Right atrium auricular region (tissue), 2 donors: Measurements from ENCODE around the gene KIRREL3. TPM values are rescaled to one million over a fixed set of nuclear protein-coding genes. Genes with fewer than 3 reads are reported as not detected.

Source experiments
- DNase-seq: peaks from one replicate; pipeline ENCODE4 v3.0.0-alpha.2; 2019; ENCODE audit warnings: low spot score
- H3K27ac ChIP-seq, 2 donors: fragments of 200-600 bp; sonication (generic); 1 replicate in 1 of 2; 2 replicates in 1 of 2; pipeline ENCODE4 v1.5.1; 2016 to 2019
- H3K27me3 ChIP-seq, 2 donors: fragments of 200-600 bp; sonication (generic); one replicate each; pipeline versions ENCODE4 v1.5.1 to v1.6.0; 2017 to 2019
- H3K36me3 ChIP-seq: fragments of 200-600 bp; sonication (generic); one replicate; pipeline ENCODE4 v1.5.1; 2016
- H3K4me1 ChIP-seq, 2 donors: fragments of 200-600 bp; sonication (generic); one replicate each; pipeline versions ENCODE4 v1.5.1 to v1.6.0; 2017 to 2019
- H3K4me3 ChIP-seq, 2 donors: fragments of 200-600 bp; sonication (generic); 1 replicate in 1 of 2; 2 replicates in 1 of 2; pipeline ENCODE4 v1.5.1; 2017 to 2019; ENCODE audit warnings: mild to moderate bottlenecking in 1 of 2, moderate library complexity in 1 of 2
- H3K9me3 ChIP-seq, 2 donors: fragments of 200-600 bp; sonication (generic); one replicate each; pipeline ENCODE4 v1.5.1; 2019
- total RNA-seq, 2 donors: library from RNA; depleted of rRNA; stranded (reverse); fragments of >200 nt; gene quantifications; one replicate each; pipeline ENCODE4 v1.1.0, GENCODE V29; 2016
- TF ChIP-seq, protein P1 (sequence below), 2 donors: fragments of 200-600 bp; sonication (generic); IDR thresholded peaks; one replicate each; pipeline ENCODE4 v1.5.1; 2019; ENCODE audit warnings: antibody characterized with exemption in 2 of 2

KIRREL3 gene
- total RNA-seq, 2 donors from 2014 or later: 0.51 to 0.74 TPM

DNA sequence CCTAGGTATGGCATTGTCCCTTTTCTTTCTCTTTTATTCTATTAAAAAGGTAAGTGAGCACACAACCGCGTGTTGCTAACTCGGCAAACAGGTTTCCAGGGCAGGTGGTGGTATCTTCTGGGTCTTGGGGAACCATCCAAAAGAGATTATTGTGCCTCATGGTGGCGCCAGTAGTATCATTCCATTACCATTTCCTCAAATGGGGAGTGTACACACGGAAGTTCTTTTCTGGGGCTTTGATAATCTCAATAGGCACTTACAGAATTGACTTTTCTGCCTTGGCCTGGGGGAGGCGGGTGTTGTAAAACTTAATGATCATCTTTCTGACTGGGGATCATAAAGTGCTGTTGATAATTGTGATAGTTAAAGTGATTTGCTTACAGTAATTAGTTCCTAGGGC lies 234.1 kb downstream of the KIRREL3 start:
- Histone ChIP-seq H3K9me3 (no peaks in the 10 kb centered on the region), H3K27me3 (no peaks in the 10 kb centered on the region), H3K36me3 (no peaks in the 10 kb centered on the region), H3K4me1 (no peaks in the 10 kb centered on the region), H3K27ac (no peak overlapping the region), H3K4me3 (no peak overlapping the region)
- TF ChIP-seq, protein P1, sequence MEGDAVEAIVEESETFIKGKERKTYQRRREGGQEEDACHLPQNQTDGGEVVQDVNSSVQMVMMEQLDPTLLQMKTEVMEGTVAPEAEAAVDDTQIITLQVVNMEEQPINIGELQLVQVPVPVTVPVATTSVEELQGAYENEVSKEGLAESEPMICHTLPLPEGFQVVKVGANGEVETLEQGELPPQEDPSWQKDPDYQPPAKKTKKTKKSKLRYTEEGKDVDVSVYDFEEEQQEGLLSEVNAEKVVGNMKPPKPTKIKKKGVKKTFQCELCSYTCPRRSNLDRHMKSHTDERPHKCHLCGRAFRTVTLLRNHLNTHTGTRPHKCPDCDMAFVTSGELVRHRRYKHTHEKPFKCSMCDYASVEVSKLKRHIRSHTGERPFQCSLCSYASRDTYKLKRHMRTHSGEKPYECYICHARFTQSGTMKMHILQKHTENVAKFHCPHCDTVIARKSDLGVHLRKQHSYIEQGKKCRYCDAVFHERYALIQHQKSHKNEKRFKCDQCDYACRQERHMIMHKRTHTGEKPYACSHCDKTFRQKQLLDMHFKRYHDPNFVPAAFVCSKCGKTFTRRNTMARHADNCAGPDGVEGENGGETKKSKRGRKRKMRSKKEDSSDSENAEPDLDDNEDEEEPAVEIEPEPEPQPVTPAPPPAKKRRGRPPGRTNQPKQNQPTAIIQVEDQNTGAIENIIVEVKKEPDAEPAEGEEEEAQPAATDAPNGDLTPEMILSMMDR (IDR thresholded peaks at IDR 0.05): no peak
- no peak for DNase-seq

DNA sequence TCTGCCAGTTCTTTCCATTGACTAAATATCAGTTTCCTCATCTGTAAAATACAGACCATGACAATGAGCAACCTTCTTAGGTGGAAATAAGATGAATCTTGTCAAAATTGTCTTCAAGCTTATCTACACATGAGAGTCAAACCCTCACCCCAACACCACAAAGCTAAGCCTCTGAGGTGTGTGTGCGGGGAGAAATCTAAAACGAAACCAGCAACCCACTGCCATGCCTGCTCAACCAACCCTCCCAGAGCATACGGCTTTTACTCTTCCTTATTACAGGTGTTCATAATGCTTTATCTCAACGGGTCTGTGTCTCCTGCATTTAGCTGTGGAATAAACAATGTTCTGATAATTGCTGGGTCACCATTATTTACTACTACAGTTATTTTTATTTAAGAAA lies 235.4 kb downstream of the KIRREL3 start:
- Histone ChIP-seq H3K27me3 (no peaks in the 10 kb centered on the region), H3K36me3 (no peaks in the 10 kb centered on the region), H3K4me3 (no peak overlapping the region), H3K27ac (no peak overlapping the region), H3K4me1 (no peaks in the 10 kb centered on the region), H3K9me3 (no peaks in the 10 kb centered on the region)
- TF ChIP-seq, protein P1 (IDR thresholded peaks at IDR 0.05): no peak
- no peak for DNase-seq

DNA sequence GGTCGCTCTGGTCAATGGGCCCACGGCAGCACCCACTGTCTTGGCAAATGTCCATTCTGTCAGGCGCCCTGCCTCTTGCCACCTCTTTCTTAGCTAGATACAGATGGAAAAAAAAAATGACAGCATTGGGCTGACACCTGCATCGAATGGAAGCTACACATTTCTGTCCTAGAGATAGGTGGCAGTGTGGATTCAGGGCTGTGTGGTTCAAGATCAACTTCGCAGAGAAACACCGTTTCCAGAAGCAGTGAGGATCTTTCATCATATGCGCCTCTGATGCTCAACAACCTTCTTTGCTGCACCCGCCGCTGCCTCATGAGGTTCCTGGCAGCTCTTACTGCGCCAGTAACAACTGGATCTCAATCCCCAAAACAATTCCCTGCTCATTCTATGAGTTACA lies 236.3 kb downstream of the KIRREL3 start:
- H3K27ac ChIP-seq: no peak overlapping the region
- TF ChIP-seq, protein P1 (IDR thresholded peaks at IDR 0.05): peak in 1 of 2 donors; percentile 44
- H3K4me3 ChIP-seq: no peak overlapping the region
- no peaks in the 10 kb centered on the region for H3K27me3 ChIP-seq
- no peaks in the 10 kb centered on the region for H3K36me3 ChIP-seq
- H3K4me1 ChIP-seq: no peaks in the 10 kb centered on the region
- no peaks in the 10 kb centered on the region for H3K9me3 ChIP-seq
- DNase-seq: no peak

DNA sequence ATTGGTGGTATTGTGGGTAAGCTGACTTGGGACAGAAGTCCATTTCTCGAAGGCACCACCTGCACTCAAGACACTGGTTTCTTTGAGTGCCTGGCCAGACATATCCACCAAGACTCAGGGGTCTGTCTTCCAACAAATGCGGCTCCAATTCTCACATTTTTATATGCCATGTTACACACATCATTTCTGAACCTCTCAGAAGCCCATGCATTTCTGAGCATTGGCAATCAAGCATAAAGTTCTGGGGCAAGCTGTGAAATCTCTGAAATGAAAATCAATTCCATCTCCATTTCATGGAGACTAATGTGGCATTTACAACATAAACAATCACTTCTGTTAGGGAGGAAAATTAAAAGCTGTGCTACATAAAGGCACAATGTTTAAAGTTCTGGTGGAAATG lies 243.7 kb downstream of the KIRREL3 start:
- Histone ChIP-seq H3K9me3 (peaks cover 0 to 6% of the 10 kb centered on the region in 2 donors), H3K27ac (no peak overlapping the region), H3K36me3 (no peaks in the 10 kb centered on the region), H3K4me3 (no peak overlapping the region), H3K27me3 (no peaks in the 10 kb centered on the region), H3K4me1 (no peaks in the 10 kb centered on the region)
- TF ChIP-seq, protein P1 (IDR thresholded peaks at IDR 0.05): no peak
- no peak for DNase-seq

DNA sequence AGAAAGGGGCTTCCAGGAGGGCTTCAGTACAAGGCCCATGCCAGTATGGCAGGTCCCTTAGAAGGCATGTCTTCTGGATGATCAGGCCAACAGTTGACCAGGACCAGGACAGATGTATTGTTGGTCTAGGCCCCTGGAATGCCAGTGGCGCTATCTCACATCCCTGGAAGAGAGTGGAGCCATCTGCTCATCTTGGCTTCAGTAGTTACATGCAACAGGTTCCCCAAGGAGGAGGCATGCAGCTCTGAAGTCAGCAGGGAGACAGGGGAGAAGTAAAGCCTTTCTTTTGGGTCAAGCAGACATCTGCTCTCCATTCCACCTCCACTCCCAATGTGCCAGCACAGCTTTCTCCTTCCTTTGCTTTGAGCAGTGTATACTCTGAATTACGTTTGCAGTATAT lies 244.1 kb downstream of the KIRREL3 start:
- no peak for DNase-seq
- Histone ChIP-seq H3K9me3 (peaks cover 0 to 7% of the 10 kb centered on the region in 2 donors), H3K27me3 (no peaks in the 10 kb centered on the region), H3K27ac (no peak overlapping the region), H3K4me3 (no peak overlapping the region), H3K36me3 (no peaks in the 10 kb centered on the region), H3K4me1 (no peaks in the 10 kb centered on the region)
- TF ChIP-seq, protein P1 (IDR thresholded peaks at IDR 0.05): no peak

DNA sequence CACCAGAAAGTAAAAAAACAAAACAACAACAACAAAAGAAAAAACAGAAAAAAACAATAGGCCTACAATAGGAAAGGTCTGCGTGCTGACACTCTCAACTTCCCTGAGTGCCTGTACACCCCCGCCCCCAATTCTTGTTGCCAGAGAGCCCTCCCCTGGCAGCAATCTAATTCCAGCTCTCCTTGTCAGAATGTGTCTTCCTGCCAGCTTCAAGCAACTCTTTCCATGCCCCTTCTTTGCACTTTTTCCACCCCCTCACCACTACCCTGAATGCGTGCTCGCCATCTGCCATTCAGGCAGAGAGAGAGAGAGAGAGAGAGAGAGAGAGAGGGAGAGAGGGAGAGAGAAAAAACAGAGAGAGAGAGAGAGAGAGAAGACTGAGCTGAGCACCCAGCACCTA lies 245.0 kb downstream of the KIRREL3 start:
- no peaks in the 10 kb centered on the region for H3K27me3 ChIP-seq
- H3K27ac ChIP-seq: no peak overlapping the region
- H3K4me3 ChIP-seq: no peak overlapping the region
- no peaks in the 10 kb centered on the region for H3K36me3 ChIP-seq
- peaks cover 0 to 7% of the 10 kb centered on the region in 2 donors for H3K9me3 ChIP-seq
- H3K4me1 ChIP-seq: no peaks in the 10 kb centered on the region
- TF ChIP-seq, protein P1 (IDR thresholded peaks at IDR 0.05): no peak
- no peak for DNase-seq
